Measurements from ENCODE around the gene ATXN7L1. TPM values are rescaled to one million over a fixed set of nuclear protein-coding genes. Genes with fewer than 3 reads are reported as not detected.

The ATXN7L1 gene
- polyA plus RNA-seq, 1 experiment: 5.5 TPM

GRCh38 chr7:105581066-105581811 is 295.2 kb downstream of the ATXN7L1 start, which contains the start of gene EFCAB10:
TSS of gene EFCAB10 (minus strand) at chr7:105581493. CDS start at chr7:105581463, 30 bp downstream.
- no peak for DNase-seq (ENCODE audit: low read depth, low spot score)
- H3K27ac ChIP-seq (ENCODE audit: low read depth, low read length): no peak within 1 kb of the TSS
- ChIA-PET POLR2A (no interaction called here), CTCF (interaction anchor here (0.6 to 1.3 kb wide), 3 partner anchors 10 to 114 kb away, joined by 3 read pairs; no protein-coding TSS in a partner anchor)
- peak within 1 kb of the TSS; percentile 56 for H3K4me3 ChIP-seq (ENCODE audit: low read depth, low read length)
- no peak for TF ChIP-seq CTCF (IDR thresholded peaks at IDR 0.05; ENCODE audit: low read depth, low read length)
- H3K27me3 ChIP-seq (ENCODE audit: control insufficient read depth, insufficient read depth, low read length): no peaks in the 10 kb centered on the region
- peaks cover 15% of the 10 kb centered on the region for H3K9me3 ChIP-seq (ENCODE audit: control insufficient read depth, insufficient read depth, low read length)

GRCh38 chr7:105580022-105580740 is 296.2 kb downstream of the ATXN7L1 start:
- no peaks in the 10 kb centered on the region for H3K27me3 ChIP-seq (ENCODE audit: control insufficient read depth, insufficient read depth, low read length)
- no peak overlapping the region for H3K4me3 ChIP-seq (ENCODE audit: low read depth, low read length)
- no peak for DNase-seq (ENCODE audit: low read depth, low spot score)
- ChIA-PET CTCF (interaction anchor here (1.2 to 1.4 kb wide), 3 partner anchors 9 to 77 kb away, joined by 4 to 6 read pairs (median 6); partner anchors contain the start of gene RINT1), POLR2A (no interaction called here)
- peaks cover 15% of the 10 kb centered on the region for H3K9me3 ChIP-seq (ENCODE audit: control insufficient read depth, insufficient read depth, low read length)
- no peak overlapping the region for H3K27ac ChIP-seq (ENCODE audit: low read depth, low read length)
- no peak for TF ChIP-seq CTCF (IDR thresholded peaks at IDR 0.05; ENCODE audit: low read depth, low read length)

GRCh38 chr7:105578496-105578895 is 297.9 kb downstream of the ATXN7L1 start:
- CTCF ChIA-PET: interaction anchor here (1.4 kb wide), 1 partner anchor 11 kb away, joined by 6 read pairs; no protein-coding TSS in a partner anchor
- POLR2A ChIA-PET: no interaction called here
- H3K9me3 ChIP-seq (ENCODE audit: control insufficient read depth, insufficient read depth, low read length): peaks cover 8% of the 10 kb centered on the region
- no peak overlapping the region for H3K4me3 ChIP-seq (ENCODE audit: low read depth, low read length)
- no peaks in the 10 kb centered on the region for H3K27me3 ChIP-seq (ENCODE audit: control insufficient read depth, insufficient read depth, low read length)
- TF ChIP-seq CTCF (IDR thresholded peaks at IDR 0.05; ENCODE audit: low read depth, low read length): no peak
- no peak for DNase-seq (ENCODE audit: low read depth, low spot score)
- H3K27ac ChIP-seq (ENCODE audit: low read depth, low read length): no peak overlapping the region

- TF ChIP-seq CTCF (IDR thresholded peaks at IDR 0.05; ENCODE audit: low read depth, low read length): no peak
- Histone ChIP-seq H3K27me3 (ENCODE audit: control insufficient read depth, insufficient read depth, low read length) (no peaks in the 10 kb centered on the region), H3K4me3 (ENCODE audit: low read depth, low read length) (no peak overlapping the region), H3K27ac (ENCODE audit: low read depth, low read length) (no peak overlapping the region), H3K9me3 (ENCODE audit: control insufficient read depth, insufficient read depth, low read length) (no peaks in the 10 kb centered on the region; the same call in 1 of the 2 replicates)
- ChIA-PET POLR2A (no interaction called here), CTCF (interaction anchor here (1.2 kb wide), 1 partner anchor 12 kb away, joined by 3 read pairs; no protein-coding TSS in a partner anchor)
- DNase-seq (ENCODE audit: low read depth, low spot score): no peak
Measured at GRCh38 chr7:105577251-105577650, 299.1 kb downstream of the ATXN7L1 start.
